RWPE2 (cell line): ENCODE measurements around the gene LDHD.
A peak's percentile ranks its signal among the peaks of the same experiment; 100 is the strongest.
"Not testable (repeated sequence)": the region's sequence is repeated elsewhere in the genome, so short reads cannot be mapped to it uniquely, and the experiment has no call there.

Source experiments
- ATAC-seq: fragments of 200-7000 bp; cut with Tn5 transposase; 3 replicates; pipeline ENCODE4 v1.9.1; 2021; ENCODE audit warnings: low read depth
- DNase-seq: peaks from one replicate; pipeline ENCODE4 v3.0.0-alpha.2; 2020; ENCODE audit warnings: low spot score
- H3K27ac ChIP-seq: fragments of 450-650 bp; 2 replicates; pipeline ENCODE4 v1.5.1; 2017; ENCODE audit warnings: mild to moderate bottlenecking; ENCODE audit not compliant: poor library complexity, severe bottlenecking
- H3K27me3 ChIP-seq: fragments of 250-450 bp; sonication (Bioruptor Pico); 2 replicates; pipeline ENCODE4 v1.5.1; 2021; ENCODE audit warnings: mild to moderate bottlenecking, moderate library complexity; ENCODE audit not compliant: insufficient read depth, poor library complexity, severe bottlenecking
- H3K36me3 ChIP-seq: fragments of 250-450 bp; sonication (Bioruptor Pico); 2 replicates; pipeline ENCODE4 v1.5.1; 2020; ENCODE audit warnings: low read depth, mild to moderate bottlenecking, moderate library complexity
- H3K4me1 ChIP-seq: fragments of 250-450 bp; sonication (Bioruptor Pico); 2 replicates; pipeline ENCODE4 v1.5.1; 2021; ENCODE audit warnings: mild to moderate bottlenecking, moderate library complexity; ENCODE audit not compliant: insufficient read depth, poor library complexity, severe bottlenecking
- H3K4me3 ChIP-seq: fragments of 250-450 bp; sonication (Bioruptor Pico); 2 replicates; pipeline ENCODE4 v1.5.1; 2021; ENCODE audit warnings: mild to moderate bottlenecking, moderate library complexity; ENCODE audit not compliant: severe bottlenecking
- H3K9me3 ChIP-seq: fragments of 250-450 bp; sonication (Bioruptor Pico); 2 replicates; pipeline ENCODE4 v1.5.1; 2021; ENCODE audit warnings: mild to moderate bottlenecking, moderate library complexity; ENCODE audit not compliant: severe bottlenecking
- CTCF ChIP-seq: fragments of 450-650 bp; IDR thresholded peaks from one replicate; pipeline ENCODE4 v1.5.1; 2017; ENCODE audit warnings: mild to moderate bottlenecking, moderate library complexity; ENCODE audit not compliant: poor library complexity, severe bottlenecking

LDHD gene

DNA sequence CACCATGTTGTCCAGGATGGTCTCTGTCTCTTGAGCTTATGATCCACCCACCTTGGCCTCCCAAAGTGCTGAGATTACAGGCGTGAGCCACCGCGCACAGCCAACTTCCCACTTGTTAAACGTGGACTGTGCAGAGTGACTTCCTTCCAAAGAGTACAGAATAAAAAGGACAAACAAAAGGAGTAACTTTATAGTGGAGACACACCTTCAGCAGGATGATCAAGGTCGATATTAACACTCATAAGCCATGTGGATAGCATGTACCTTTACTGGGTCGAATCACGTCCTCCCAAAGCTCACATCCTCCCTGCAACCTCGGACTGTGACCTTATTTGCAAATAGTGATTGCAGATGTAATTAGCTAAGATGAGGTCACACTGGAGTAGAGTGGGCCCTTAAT is 21.7 kb upstream of the LDHD start:
- DNase-seq, result no peak

DNA sequence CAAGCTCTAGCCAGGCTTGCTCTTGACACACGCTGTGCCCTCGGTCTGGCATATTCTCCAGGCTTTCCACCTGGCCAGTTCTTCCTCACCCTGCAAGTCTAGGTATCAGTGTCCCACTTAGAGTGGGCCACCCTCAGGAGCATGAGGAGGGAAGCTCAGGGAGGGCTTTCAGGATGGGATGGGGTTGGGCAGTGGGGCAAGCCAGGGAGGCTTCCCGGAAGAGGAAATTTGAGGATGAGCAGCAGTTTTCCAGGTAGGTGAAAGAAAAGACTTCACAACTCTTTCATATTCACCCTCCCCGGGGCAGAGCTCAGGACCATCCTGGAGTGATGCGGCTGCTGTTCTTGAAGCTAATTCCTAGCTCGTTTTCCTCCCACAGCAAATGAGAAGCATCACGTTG is 14.5 kb upstream of the LDHD start:
- Histone ChIP-seq H3K4me3 (no peak overlapping the region), H3K9me3 (no peaks in the 10 kb centered on the region), H3K27ac (no peak overlapping the region), H3K27me3 (no peaks in the 10 kb centered on the region), H3K4me1 (peaks cover 8% of the 10 kb centered on the region), H3K36me3 (no peaks in the 10 kb centered on the region)
- TF ChIP-seq CTCF, result no peak
- no peak for ATAC-seq
- no peak for DNase-seq

More for the DNA sequence above, 21.7 kb upstream of the LDHD start:
- no peaks in the 10 kb centered on the region for H3K9me3 ChIP-seq
- H3K27me3 ChIP-seq, result no peaks in the 10 kb centered on the region
- no peaks in the 10 kb centered on the region for H3K36me3 ChIP-seq
- H3K4me1 ChIP-seq, result no peaks in the 10 kb centered on the region
- no peak overlapping the region for H3K27ac ChIP-seq
- H3K4me3 ChIP-seq, result no peak overlapping the region
- TF ChIP-seq CTCF, result no peak
- no peak for ATAC-seq

DNA sequence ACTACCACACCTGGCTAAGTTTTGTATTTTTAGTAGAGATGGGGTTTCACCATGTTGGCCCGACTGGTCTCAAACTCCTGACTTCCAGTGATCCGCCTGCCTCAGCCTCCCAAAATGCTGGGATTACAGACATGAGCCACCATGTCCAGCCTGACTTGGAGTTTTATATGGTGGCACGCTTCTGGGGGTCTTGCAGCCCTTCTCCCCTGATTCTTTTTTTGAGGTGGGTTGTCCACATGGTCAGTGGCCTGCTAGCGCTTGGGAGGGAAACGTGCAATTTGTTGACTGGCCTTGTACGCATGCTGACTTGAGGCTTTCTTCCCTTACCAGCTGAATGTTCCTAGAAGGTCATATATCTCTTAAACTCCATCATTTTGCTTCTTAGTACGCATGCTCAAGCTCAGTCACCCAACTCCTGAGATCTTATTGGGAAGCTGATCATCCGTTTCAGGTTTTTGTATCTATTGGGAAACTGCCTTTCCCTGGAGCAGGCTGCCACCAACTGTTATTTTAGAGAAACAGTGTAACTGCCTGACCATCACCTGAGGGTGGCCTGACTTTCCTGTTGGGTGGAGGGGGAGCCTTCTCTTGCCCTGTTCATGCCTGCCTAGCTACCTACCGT is 13.7 kb upstream of the LDHD start:
- no peak overlapping the region for H3K4me3 ChIP-seq
- no peaks in the 10 kb centered on the region for H3K27me3 ChIP-seq
- ATAC-seq (0 out of 3 replicates have a peak, but pooled peaks have one; percentile 54), DNase-seq (no peak)
- H3K36me3 ChIP-seq, result no peaks in the 10 kb centered on the region
- TF ChIP-seq CTCF, result peak; percentile 25
- H3K27ac ChIP-seq, result no peak overlapping the region
- H3K4me1 ChIP-seq, result peaks cover 8% of the 10 kb centered on the region
- no peaks in the 10 kb centered on the region for H3K9me3 ChIP-seq

DNA sequence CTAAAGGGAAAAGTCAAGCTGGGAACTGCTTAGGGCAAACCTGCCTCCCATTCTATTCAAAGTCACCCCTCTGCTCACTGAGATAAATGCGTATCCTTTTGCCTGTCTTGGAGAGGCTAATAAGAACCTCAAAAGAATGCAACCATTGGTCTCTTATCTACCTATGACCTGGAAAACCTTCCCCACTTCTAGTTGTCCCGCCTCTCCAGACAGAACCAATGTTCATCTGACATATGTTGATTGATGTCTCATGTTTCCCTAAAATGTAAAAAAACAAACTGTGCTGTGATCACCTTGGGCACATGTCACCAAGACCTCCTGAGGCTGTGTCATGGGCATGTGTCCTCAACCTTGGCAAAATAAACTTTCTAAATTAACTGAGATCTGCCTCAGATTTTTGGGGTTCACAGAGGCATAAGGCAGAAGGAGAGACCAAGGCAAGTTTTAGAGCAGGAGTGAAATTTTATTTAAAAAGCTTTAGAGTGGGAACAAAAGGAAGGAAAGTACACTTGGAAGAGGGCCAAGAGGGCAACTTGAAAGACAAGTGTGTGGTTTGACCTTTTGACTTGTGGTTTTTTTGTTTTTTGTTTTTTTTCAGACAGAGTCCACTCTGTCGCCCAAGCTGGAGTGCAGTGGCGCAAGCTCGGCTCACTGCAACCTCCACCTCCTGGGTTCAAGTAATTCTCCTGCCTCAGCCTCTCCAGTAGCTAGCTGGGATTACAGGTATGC is 13.0 kb upstream of the LDHD start:
- not testable (repeated sequence) for H3K4me3 ChIP-seq, H3K9me3 ChIP-seq, ATAC-seq, DNase-seq, H3K36me3 ChIP-seq, H3K27ac ChIP-seq, H3K27me3 ChIP-seq, H3K4me1 ChIP-seq

GRCh38 chr16:75127713-75128415 is 11.3 kb upstream of the LDHD start:
- Histone ChIP-seq H3K9me3 (peaks cover 1% of the 10 kb centered on the region), H3K27me3 (no peaks in the 10 kb centered on the region), H3K4me1 (peaks cover 8% of the 10 kb centered on the region), H3K27ac (no peak overlapping the region), H3K36me3 (no peaks in the 10 kb centered on the region), H3K4me3 (no peak overlapping the region)
- ATAC-seq (no peak), DNase-seq (no peak)
- no peak for TF ChIP-seq CTCF
